Heart left ventricle (tissue), 16 donors: Measurements from ENCODE around the gene MAPK12. TPM values are rescaled to one million over a fixed set of nuclear protein-coding genes. Genes with fewer than 3 reads are reported as not detected.

ENCODE experiments used
- ATAC-seq, 4 donors: fragments of 200-7000 bp; cut with Tn5 transposase; one replicate each; pipeline ENCODE4 v1.9.1; 2020 to 2022; ENCODE audit warnings: moderate library complexity in 4 of 4, mild to moderate bottlenecking in 3 of 4, moderate number of reproducible peaks in 1 of 4
- DNase-seq, 5 donors: peaks; one replicate each; pipeline ENCODE4 v3.0.0-alpha.2; 2020
- H3K27ac ChIP-seq, 12 donors: fragments of 200-600 bp; sonication (generic) in 4 of 12; one replicate each; pipeline versions ENCODE4 v1.5.0 to v1.8.0; 2016 to 2022; ENCODE audit warnings: mild to moderate bottlenecking in 2 of 12
- H3K27me3 ChIP-seq, 9 donors: fragments of 200-600 bp; sonication (generic) in 2 of 9; one replicate each; pipeline versions ENCODE4 v1.5.1 to v1.8.0; 2016 to 2022; ENCODE audit warnings: mild to moderate bottlenecking in 3 of 9
- H3K36me3 ChIP-seq, 9 donors: fragments of 200-600 bp; sonication (generic) in 2 of 9; one replicate each; pipeline versions ENCODE4 v1.5.0 to v1.8.0; 2018 to 2022; ENCODE audit warnings: mild to moderate bottlenecking in 2 of 9
- H3K4me1 ChIP-seq, 12 donors: fragments of 200-600 bp; sonication (generic) in 4 of 12; one replicate each; pipeline versions ENCODE4 v1.5.0 to v1.8.0; 2016 to 2022; ENCODE audit warnings: mild to moderate bottlenecking in 3 of 12
- H3K4me3 ChIP-seq, 12 donors: fragments of 200-600 bp; sonication (generic) in 4 of 12; one replicate each; pipeline versions ENCODE4 v1.5.0 to v1.8.0; 2017 to 2022; ENCODE audit warnings: mild to moderate bottlenecking in 9 of 12, moderate library complexity in 4 of 12
- H3K9me3 ChIP-seq, 12 donors: fragments of 200-600 bp; sonication (generic) in 4 of 12; one replicate each; pipeline versions ENCODE4 v1.5.0 to v1.8.0; 2016 to 2022; ENCODE audit warnings: mild to moderate bottlenecking in 1 of 12
- CTCF ChIP-seq, 12 donors: fragments of 200-600 bp; sonication (generic) in 4 of 12; IDR thresholded peaks; one replicate each; pipeline versions ENCODE4 v1.5.0 to v1.8.0; 2018 to 2022; ENCODE audit warnings: antibody characterized with exemption in 12 of 12, mild to moderate bottlenecking in 5 of 12
- POLR2A ChIP-seq, 2 donors: fragments of 450-650 bp; IDR thresholded peaks; one replicate each; pipeline ENCODE4 v1.6.1; 2017; ENCODE audit warnings: antibody characterized with exemption in 2 of 2, mild to moderate bottlenecking in 2 of 2, moderate library complexity in 2 of 2
- WGBS, 4 donors: extraction: QIAGEN DNeasy Blood & Tissue Kit in 2 of 4; methylation state at CpG; one replicate each; pipeline versions ENCODE4 v1.1.5 to v1.1.7; 2013 to 2018; 5-methylcytosine and 5-hydroxymethylcytosine counted together
- intact Hi-C, 10 donors: fragments of 100-400 bp; cut with DNase I; formaldehyde crosslinking; loops; one replicate each; pipeline versions ENCODE4 v1.11.1 to v1.14.2; 2022
- polyA plus RNA-seq, 2 donors: library from polyadenylated mRNA; stranded (reverse); fragments of 200-250 nt; gene quantifications; one replicate each; pipeline ENCODE4 v1.2.3, GENCODE V29; 2013
- total RNA-seq, 9 donors: library from RNA; depleted of rRNA in 2 of 9; stranded (reverse); fragments of >200 nt in 2 of 9; fragmentation: NEBNext Ultra II Directional in 3 of 9; extraction: Animal tissue kit (Norgen Biotek cat#: 25700) in 3 of 9; gene quantifications; one replicate each; pipeline versions ENCODE4 v1.1.0 to v1.2.4, GENCODE V29; 2016 to 2023
- donor health status: ischemic (EF 13 %, LVEDD 7.1; RV severe dilation, severe dysfunction).
- donor health status: healthy with polysubstance abuse.
- donor health status: DM: no; HTN: yes; CAD: no.
- donor health status: DM: no; HTN: no; CAD: no.
- donor health status: ischemic (EF 25% LVEDD 6.9; RV normal size, moderate dysfunction).
- donor health status: ischemic (EF 25% LVEDD 5.7; RV mildly dilated, moderate dysfunction).
- donor health status: healthy.
- donor health status: DM: yes; HTN: yes; CAD: no.
- donor health status: ischemic (EF 35%, LVEDD 5.7; RV mildly dilated, moderate dysfunction).
- donor health status: nonischemic (EF 11% LVEDD 7.7; RV severe dilation, severe dysfunction).
- donor health status: DM: yes; HTN: yes; CAD: no.
- donor health status: PGD.
- donor health status: ischemic (EF 29% LVEDD 5.4; RV normal size, mild dysfunction).
- donor health status: nonischemic (EF 23%, LVEDD 6.1; RV moderate dilation, normal function).

The MAPK12 gene
- total and polyA plus RNA-seq, 11 donors = 11.6 to 18.0 (median 15.5) TPM

- Histone ChIP-seq H3K27ac (no peak overlapping the region), H3K36me3 (peaks cover 5 to 95% (median 84%) of the 10 kb centered on the region in 9 donors), H3K9me3 (no peaks in the 10 kb centered on the region), H3K27me3 (no peaks in the 10 kb centered on the region), H3K4me1 (peaks cover 0 to 10% (median 4%) of the 10 kb centered on the region in 12 donors), H3K4me3 (no peak overlapping the region)
- intact Hi-C loops = loop anchor here in 1 of 10 donors (10.0 kb wide), 1 partner anchor 243 kb away; no protein-coding TSS in a partner anchor
- 92 to 93% (median 93%) methylated on average over 15 to 19 of the region's 19 CpGs for WGBS, 4 donors
- TF ChIP-seq POLR2A (IDR thresholded peaks at IDR 0.05) (no peak), CTCF (IDR thresholded peaks at IDR 0.05) (no peak)
- no peak for DNase-seq
- no peak for ATAC-seq
These were observed 39.8 kb downstream of the MAPK12 start for GRCh38 chr22:50221410-50222300.

- 94 to 96% (median 96%) methylated on average over 36 to 45 of the region's 45 CpGs for WGBS, 4 donors
- Histone ChIP-seq H3K9me3 (no peaks in the 10 kb centered on the region), H3K4me1 (peaks cover 0 to 10% (median 4%) of the 10 kb centered on the region in 12 donors), H3K27me3 (no peaks in the 10 kb centered on the region), H3K27ac (no peak overlapping the region), H3K4me3 (no peak overlapping the region), H3K36me3 (peaks cover 5 to 97% (median 86%) of the 10 kb centered on the region in 9 donors)
- ATAC-seq (no peak), DNase-seq (no peak)
- TF ChIP-seq POLR2A (IDR thresholded peaks at IDR 0.05) (no peak), CTCF (IDR thresholded peaks at IDR 0.05) (no peak)
- intact Hi-C loops = loop anchor here in 1 of 10 donors (10.0 kb wide), 1 partner anchor 244 kb away; no protein-coding TSS in a partner anchor
These were observed 40.7 kb downstream of the MAPK12 start for GRCh38 chr22:50220603-50221409.

GRCh38 chr22:50219800-50220602, 41.5 kb downstream of the MAPK12 start:
- H3K4me3 ChIP-seq = no peak overlapping the region
- DNase-seq (no peak), ATAC-seq (peak in 2 of 4 donors; percentile 0 to 2)
- H3K36me3 ChIP-seq = peaks cover 5 to 95% (median 85%) of the 10 kb centered on the region in 9 donors
- intact Hi-C loops = loop anchor here in 1 of 10 donors (10.0 kb wide), 1 partner anchor 245 kb away; no protein-coding TSS in a partner anchor
- WGBS, 4 donors = 81 to 90% (median 85%) methylated on average over 13 to 25 of the region's 25 CpGs
- TF ChIP-seq CTCF (IDR thresholded peaks at IDR 0.05) (no peak), POLR2A (IDR thresholded peaks at IDR 0.05) (no peak)
- no peak overlapping the region for H3K27ac ChIP-seq
- H3K9me3 ChIP-seq = no peaks in the 10 kb centered on the region
- H3K4me1 ChIP-seq = peaks cover 0 to 14% (median 4%) of the 10 kb centered on the region in 12 donors
- no peaks in the 10 kb centered on the region for H3K27me3 ChIP-seq
